ENCODE data around the gene ARHGAP18.

Gene ARHGAP18

GRCh38 chr6:129623008-129623732 lies 86.8 kb downstream of the ARHGAP18 start:
- DNase-seq (ENCODE audit: extremely low spot score): no peak
- CTCF ChIA-PET: no interaction called here
- TF ChIP-seq BHLHE40 (IDR thresholded peaks at IDR 0.05; ENCODE audit: borderline replicate concordance): no peak
- TF ChIP-seq SUZ12 (IDR thresholded peaks at IDR 0.05): no peak
- no peak for TF ChIP-seq ELF4 (IDR thresholded peaks at IDR 0.05)
- no peak for TF ChIP-seq FOXA1 (IDR thresholded peaks at IDR 0.05)
- TF ChIP-seq LEF1 (IDR thresholded peaks at IDR 0.05; ENCODE audit: borderline replicate concordance): no peak
- TF ChIP-seq CTBP1 (IDR thresholded peaks at IDR 0.05; ENCODE audit: borderline replicate concordance): no peak
- no peak for TF ChIP-seq TARDBP (IDR thresholded peaks at IDR 0.05)
- no peak for TF ChIP-seq ARNT (IDR thresholded peaks at IDR 0.05)
- POLR2A ChIA-PET: no interaction called here

GRCh38 chr6:129621252-129621651 lies 88.7 kb downstream of the ARHGAP18 start:
- no peak for DNase-seq (ENCODE audit: extremely low spot score)
- TF ChIP-seq LEF1 (IDR thresholded peaks at IDR 0.05; ENCODE audit: borderline replicate concordance): no peak
- no peak for TF ChIP-seq ZNF384 (IDR thresholded peaks at IDR 0.05)
- TF ChIP-seq SP1 (IDR thresholded peaks at IDR 0.05): no peak
- no peak for TF ChIP-seq FOXK2 (IDR thresholded peaks at IDR 0.05)
- TF ChIP-seq TARDBP (IDR thresholded peaks at IDR 0.05): no peak
- TF ChIP-seq FOXA1 (IDR thresholded peaks at IDR 0.05): no peak
- TF ChIP-seq PKNOX1 (IDR thresholded peaks at IDR 0.05): no peak
- no peak for TF ChIP-seq CTBP1 (IDR thresholded peaks at IDR 0.05; ENCODE audit: borderline replicate concordance)
- no peak for TF ChIP-seq NFRKB (IDR thresholded peaks at IDR 0.05)
- no peak for TF ChIP-seq ARNT (IDR thresholded peaks at IDR 0.05)
- no peak for TF ChIP-seq SUZ12 (IDR thresholded peaks at IDR 0.05)
- no peak for TF ChIP-seq BHLHE40 (IDR thresholded peaks at IDR 0.05; ENCODE audit: borderline replicate concordance)
- no peak for TF ChIP-seq L3MBTL2 (conservative IDR thresholded peaks at IDR 0.05)
- no peak for TF ChIP-seq HDGF (IDR thresholded peaks at IDR 0.05; ENCODE audit: borderline replicate concordance)
- no peak for TF ChIP-seq FOXM1 (IDR thresholded peaks at IDR 0.05; ENCODE audit: borderline replicate concordance)
- TF ChIP-seq ELF4 (IDR thresholded peaks at IDR 0.05): no peak
- CTCF ChIA-PET: interaction anchor here (0.6 kb wide), 1 partner anchor 62 kb away, joined by 3 read pairs; no protein-coding TSS in a partner anchor
- POLR2A ChIA-PET: no interaction called here

DNA sequence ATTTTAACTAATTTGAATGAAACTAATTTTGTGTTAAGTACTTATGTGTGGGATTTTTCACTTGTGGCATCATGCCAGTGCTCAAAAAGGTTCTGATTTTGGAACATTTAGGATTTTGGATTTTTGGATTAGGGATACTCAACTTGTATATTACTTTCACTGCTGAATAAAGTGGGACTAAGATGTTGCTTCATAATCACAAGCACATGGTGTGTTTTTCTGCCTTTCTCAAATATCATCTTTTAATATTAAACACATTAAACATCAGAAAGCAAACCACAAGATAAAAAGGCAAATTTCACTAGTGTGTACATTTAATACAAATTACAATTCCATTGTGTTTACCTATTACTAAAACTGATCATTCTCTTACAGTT lies 89.8 kb downstream of the ARHGAP18 start:
- DNase-seq (ENCODE audit: extremely low spot score): no peak
- POLR2A ChIA-PET: no interaction called here
- CTCF ChIA-PET: no interaction called here
- no peak for TF ChIP-seq ELF4 (IDR thresholded peaks at IDR 0.05)
- no peak for TF ChIP-seq TARDBP (IDR thresholded peaks at IDR 0.05)
- no peak for TF ChIP-seq BHLHE40 (IDR thresholded peaks at IDR 0.05; ENCODE audit: borderline replicate concordance)
- no peak for TF ChIP-seq SUZ12 (IDR thresholded peaks at IDR 0.05)
- no peak for TF ChIP-seq PKNOX1 (IDR thresholded peaks at IDR 0.05)
- TF ChIP-seq LEF1 (IDR thresholded peaks at IDR 0.05; ENCODE audit: borderline replicate concordance): no peak
- no peak for TF ChIP-seq FOXM1 (IDR thresholded peaks at IDR 0.05; ENCODE audit: borderline replicate concordance)
- TF ChIP-seq ARNT (IDR thresholded peaks at IDR 0.05): no peak
- no peak for TF ChIP-seq FOXK2 (IDR thresholded peaks at IDR 0.05)
- no peak for TF ChIP-seq NFRKB (IDR thresholded peaks at IDR 0.05)
- TF ChIP-seq HDGF (IDR thresholded peaks at IDR 0.05; ENCODE audit: borderline replicate concordance): no peak
- no peak for TF ChIP-seq CTBP1 (IDR thresholded peaks at IDR 0.05; ENCODE audit: borderline replicate concordance)
- TF ChIP-seq FOXA1 (IDR thresholded peaks at IDR 0.05): no peak
- TF ChIP-seq L3MBTL2 (conservative IDR thresholded peaks at IDR 0.05): no peak
- TF ChIP-seq SP1 (IDR thresholded peaks at IDR 0.05): no peak
- no peak for TF ChIP-seq ZNF384 (IDR thresholded peaks at IDR 0.05)

- DNase-seq (ENCODE audit: extremely low spot score): no peak
- POLR2A ChIA-PET: no interaction called here
- CTCF ChIA-PET: no interaction called here
- TF ChIP-seq FOXA1 (IDR thresholded peaks at IDR 0.05): no peak
- no peak for TF ChIP-seq HDGF (IDR thresholded peaks at IDR 0.05; ENCODE audit: borderline replicate concordance)
- no peak for TF ChIP-seq SP1 (IDR thresholded peaks at IDR 0.05)
- TF ChIP-seq SUZ12 (IDR thresholded peaks at IDR 0.05): no peak
- TF ChIP-seq L3MBTL2 (conservative IDR thresholded peaks at IDR 0.05): no peak
- TF ChIP-seq ARNT (IDR thresholded peaks at IDR 0.05): no peak
- no peak for TF ChIP-seq FOXM1 (IDR thresholded peaks at IDR 0.05; ENCODE audit: borderline replicate concordance)
Observed at GRCh38 chr6:129619579-129620233, 90.3 kb downstream of the ARHGAP18 start.

GRCh38 chr6:129617986-129618385 lies 92.0 kb downstream of the ARHGAP18 start:
- TF ChIP-seq NFRKB (IDR thresholded peaks at IDR 0.05) (no peak), FOXM1 (IDR thresholded peaks at IDR 0.05; ENCODE audit: borderline replicate concordance) (no peak), L3MBTL2 (conservative IDR thresholded peaks at IDR 0.05) (no peak), SUZ12 (IDR thresholded peaks at IDR 0.05) (no peak), CTBP1 (IDR thresholded peaks at IDR 0.05; ENCODE audit: borderline replicate concordance) (no peak), LEF1 (IDR thresholded peaks at IDR 0.05; ENCODE audit: borderline replicate concordance) (no peak), ARNT (IDR thresholded peaks at IDR 0.05) (no peak), BHLHE40 (IDR thresholded peaks at IDR 0.05; ENCODE audit: borderline replicate concordance) (no peak), FOXA1 (IDR thresholded peaks at IDR 0.05) (no peak), SP1 (IDR thresholded peaks at IDR 0.05) (no peak), FOXK2 (IDR thresholded peaks at IDR 0.05) (no peak), TARDBP (IDR thresholded peaks at IDR 0.05) (no peak), HDGF (IDR thresholded peaks at IDR 0.05; ENCODE audit: borderline replicate concordance) (no peak), PKNOX1 (IDR thresholded peaks at IDR 0.05) (no peak), ZNF384 (IDR thresholded peaks at IDR 0.05) (no peak), ELF4 (IDR thresholded peaks at IDR 0.05) (no peak)
- no peak for DNase-seq (ENCODE audit: extremely low spot score)
- ChIA-PET CTCF (no interaction called here), POLR2A (no interaction called here)
